K562 (cell line): Measurements from ENCODE around the gene NMUR1.

Source experiments
- CTCF ChIP-seq, 3 experiments: IDR thresholded peaks in 2 of 3; conservative IDR thresholded peaks in 1 of 3; 2 replicates each; pipeline ENCODE4 v1.5.1; 2011 to 2012; ENCODE audit warnings: low read length in 3 of 3, mild to moderate bottlenecking in 3 of 3, control low read depth in 2 of 3, improper control_type of control experiment in 1 of 3, inconsistent platforms in 1 of 3, low read depth in 1 of 3, mixed read lengths in 1 of 3, moderate library complexity in 1 of 3; ENCODE audit not compliant: insufficient read depth in 2 of 3
- EZH2 ChIP-seq: IDR thresholded peaks from 2 replicates; pipeline ENCODE4 v1.6.1; 2012; ENCODE audit warnings: low read depth, mild to moderate bottlenecking, inconsistent platforms, low read length, borderline replicate concordance
- FOS ChIP-seq: IDR thresholded peaks from 3 replicates; pipeline ENCODE4 v1.6.1; 2011; ENCODE audit not compliant: insufficient read length; ENCODE audit errors: extremely low read depth
- FOXK2 ChIP-seq, 2 experiments: fragments of 450-650 bp; IDR thresholded peaks in 1 of 2; conservative IDR thresholded peaks in 1 of 2; 2 replicates each; pipeline ENCODE4 v1.6.1; 2016; ENCODE audit warnings: low read depth in 2 of 2, mild to moderate bottlenecking in 1 of 2
- GTF2E2 ChIP-seq: fragments of 200-800 bp; sonication (Bioruptor generic); IDR thresholded peaks from 2 replicates; pipeline ENCODE4 v1.6.1; 2016; ENCODE audit warnings: missing genetic modification characterization, missing compliant biosample characterization
- MXI1 ChIP-seq: IDR thresholded peaks from 2 replicates; pipeline ENCODE4 v1.6.1; 2011; ENCODE audit warnings: low read depth, mild to moderate bottlenecking, improper control_type of control experiment, low read length
- SMARCE1 ChIP-seq: fragments of 450-650 bp; IDR thresholded peaks from 2 replicates; pipeline ENCODE4 v1.7.1; 2016; ENCODE audit warnings: mild to moderate bottlenecking
- SP2 ChIP-seq: IDR thresholded peaks from 2 replicates; pipeline ENCODE4 v1.6.1; 2011; ENCODE audit warnings: mild to moderate bottlenecking, low read depth, low read length, moderate library complexity; ENCODE audit not compliant: poor library complexity, severe bottlenecking; ENCODE audit errors: extremely low read depth
- TAF1 ChIP-seq: IDR thresholded peaks from 2 replicates; pipeline ENCODE4 v1.6.1; 2011; ENCODE audit warnings: mild to moderate bottlenecking, low read length, moderate library complexity; ENCODE audit not compliant: insufficient read depth, control insufficient read depth, severe bottlenecking; ENCODE audit errors: extremely low read depth
- ZBTB26 ChIP-seq: fragments of 450-650 bp; formaldehyde crosslinking; IDR thresholded peaks from 2 replicates; pipeline ENCODE4 v1.4.0; 2022; ENCODE audit warnings: missing genetic modification characterization
- ZBTB8A ChIP-seq: fragments of 450-650 bp; IDR thresholded peaks from 2 replicates; pipeline ENCODE4 v1.6.1; 2018; ENCODE audit warnings: mild to moderate bottlenecking, moderate library complexity; ENCODE audit not compliant: partially characterized antibody
- ZNF324 ChIP-seq: fragments of 250-450 bp; sonication (Bioruptor Pico); IDR thresholded peaks from 2 replicates; pipeline ENCODE4 v1.4.0; 2020; ENCODE audit warnings: mild to moderate bottlenecking
- ZSCAN32 ChIP-seq: fragments of 450-650 bp; formaldehyde crosslinking; IDR thresholded peaks from 2 replicates; pipeline ENCODE4 v1.4.0; 2020; ENCODE audit warnings: mild to moderate bottlenecking, moderate library complexity
- TF ChIP-seq, protein P1 (sequence below), 2 experiments: fragments of 450-650 bp; IDR thresholded peaks; 2 replicates each; pipeline ENCODE4 v1.6.1; 2016; ENCODE audit warnings: mild to moderate bottlenecking in 2 of 2, borderline replicate concordance in 1 of 2, low read depth in 1 of 2, moderate library complexity in 1 of 2

DNA sequence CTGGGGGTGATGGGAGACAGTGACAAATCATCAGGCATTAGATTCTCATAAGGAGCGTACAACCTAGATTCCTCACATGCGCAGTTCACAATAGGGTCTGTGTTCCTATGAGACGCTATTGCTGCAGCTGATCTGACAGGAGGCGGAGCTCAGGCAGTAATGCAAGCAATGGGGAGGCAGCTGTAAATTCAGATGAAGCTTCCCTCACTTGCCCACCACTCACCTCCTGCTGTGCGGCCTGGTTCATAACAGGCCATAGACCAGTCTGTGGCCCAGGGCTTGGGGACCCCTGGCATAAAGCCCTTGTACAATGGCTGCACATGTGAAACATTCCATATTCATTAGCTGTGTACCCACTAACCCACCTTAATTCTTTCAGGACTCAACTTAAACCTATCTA lies 18.0 kb downstream of the NMUR1 start:
- TF ChIP-seq, protein P1, sequence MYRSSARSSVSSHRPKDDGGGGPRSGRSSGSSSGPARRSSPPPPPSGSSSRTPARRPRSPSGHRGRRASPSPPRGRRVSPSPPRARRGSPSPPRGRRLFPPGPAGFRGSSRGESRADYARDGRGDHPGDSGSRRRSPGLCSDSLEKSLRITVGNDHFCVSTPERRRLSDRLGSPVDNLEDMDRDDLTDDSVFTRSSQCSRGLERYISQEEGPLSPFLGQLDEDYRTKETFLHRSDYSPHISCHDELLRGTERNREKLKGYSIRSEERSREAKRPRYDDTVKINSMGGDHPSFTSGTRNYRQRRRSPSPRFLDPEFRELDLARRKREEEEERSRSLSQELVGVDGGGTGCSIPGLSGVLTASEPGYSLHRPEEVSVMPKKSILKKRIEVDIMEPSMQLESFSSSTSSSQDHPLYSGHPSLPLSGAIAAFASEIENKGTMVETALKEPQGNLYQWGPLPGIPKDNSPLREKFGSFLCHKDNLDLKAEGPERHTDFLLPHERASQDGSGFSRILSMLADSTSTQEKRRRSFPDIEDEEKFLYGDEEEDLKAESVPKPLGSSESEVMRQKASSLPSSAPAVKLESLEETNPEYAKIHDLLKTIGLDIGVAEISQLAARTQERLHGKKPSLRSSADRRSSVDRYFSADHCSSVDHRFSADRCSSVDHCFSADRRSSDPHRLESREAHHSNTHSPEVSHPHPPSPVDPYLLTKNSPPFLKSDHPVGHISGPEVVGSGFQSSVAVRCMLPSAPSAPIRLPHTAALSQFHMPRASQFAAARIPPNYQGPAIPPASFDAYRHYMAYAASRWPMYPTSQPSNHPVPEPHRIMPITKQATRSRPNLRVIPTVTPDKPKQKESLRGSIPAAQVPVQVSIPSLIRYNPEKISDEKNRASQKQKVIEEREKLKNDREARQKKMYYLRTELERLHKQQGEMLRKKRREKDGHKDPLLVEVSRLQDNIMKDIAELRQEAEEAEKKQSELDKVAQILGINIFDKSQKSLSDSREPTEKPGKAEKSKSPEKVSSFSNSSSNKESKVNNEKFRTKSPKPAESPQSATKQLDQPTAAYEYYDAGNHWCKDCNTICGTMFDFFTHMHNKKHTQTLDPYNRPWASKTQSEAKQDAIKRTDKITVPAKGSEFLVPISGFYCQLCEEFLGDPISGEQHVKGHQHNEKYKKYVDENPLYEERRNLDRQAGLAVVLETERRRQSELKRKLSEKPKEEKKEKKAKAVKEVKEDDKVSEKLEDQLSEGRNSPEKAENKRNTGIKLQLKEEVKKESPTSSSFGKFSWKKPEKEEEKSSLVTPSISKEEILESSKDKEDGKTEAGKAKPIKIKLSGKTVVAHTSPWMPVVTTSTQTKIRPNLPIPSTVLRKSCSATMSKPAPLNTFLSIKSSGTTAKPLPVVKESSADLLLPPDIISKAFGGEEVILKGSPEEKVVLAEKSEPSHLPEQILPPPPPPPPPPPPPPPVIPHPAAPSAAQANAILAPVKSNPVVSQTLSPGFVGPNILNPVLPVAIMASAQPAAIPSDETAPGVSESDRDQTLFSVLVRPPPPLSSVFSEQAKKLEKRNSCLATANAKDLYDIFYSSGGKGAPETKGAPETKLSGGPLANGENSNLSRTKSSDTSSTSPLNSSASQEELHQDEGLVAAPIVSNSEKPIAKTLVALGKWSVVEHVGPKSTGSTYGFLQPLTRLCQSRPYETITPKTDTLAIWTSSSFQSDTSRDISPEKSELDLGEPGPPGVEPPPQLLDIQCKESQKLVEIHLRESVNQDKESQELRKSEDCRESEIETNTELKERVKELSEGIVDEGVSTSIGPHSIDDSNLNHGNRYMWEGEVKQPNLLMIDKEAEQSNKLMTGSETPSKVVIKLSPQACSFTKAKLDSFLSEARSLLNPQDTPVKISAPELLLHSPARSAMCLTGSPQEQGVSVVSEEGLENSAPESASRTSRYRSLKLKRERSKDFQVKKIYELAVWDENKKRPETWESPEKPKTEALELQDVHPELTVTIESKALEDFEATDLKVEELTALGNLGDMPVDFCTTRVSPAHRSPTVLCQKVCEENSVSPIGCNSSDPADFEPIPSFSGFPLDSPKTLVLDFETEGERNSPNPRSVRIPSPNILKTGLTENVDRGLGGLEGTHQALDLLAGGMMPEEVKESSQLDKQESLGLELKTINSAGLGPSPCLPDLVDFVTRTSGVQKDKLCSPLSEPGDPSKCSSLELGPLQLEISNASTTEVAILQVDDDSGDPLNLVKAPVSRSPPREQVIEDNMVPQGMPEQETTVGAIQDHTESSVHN (IDR thresholded peaks at IDR 0.05; ENCODE audit: borderline replicate concordance in 1 of 2, low read depth in 1 of 2), result no peak
- TF ChIP-seq SP2 (no peak), TAF1 (no peak), CTCF (IDR thresholded peaks at IDR 0.05 in 2 of 3, conservative IDR thresholded peaks at IDR 0.05 in 1 of 3; ENCODE audit: insufficient read depth in 2 of 3, low read depth in 1 of 3, low read length in 3 of 3) (no peak), FOXK2 (conservative IDR thresholded peaks at IDR 0.05 in 1 of 2, IDR thresholded peaks at IDR 0.05 in 1 of 2; ENCODE audit: low read depth in 2 of 2) (no peak), ZNF324 (CRISPR knock-in tag) (no peak), ZBTB8A (no peak), GTF2E2 (tag) (no peak), ZSCAN32 (CRISPR knock-in tag) (no peak), EZH2 (no peak), FOS (no peak), MXI1 (no peak), ZBTB26 (CRISPR knock-in tag) (no peak), SMARCE1 (no peak)
